RWPE1 (cell line): ENCODE measurements around the gene RAP1GAP.

Experiments used
- CTCF ChIA-PET: fragments of 350-600 bp; sonication (Branson Sonifier 250); formaldehyde crosslinking; extraction: SDS; loops from one replicate; lab custom pipeline; 2021; lab: Yijun Ruan, JAX
- POLR2A ChIA-PET: fragments of 400-600 bp; formaldehyde crosslinking; extraction: SDS; loops from one replicate; lab custom pipeline; 2020; ENCODE audit warnings: antibody characterized with exemption; ENCODE audit not compliant: low non-redundant PET; lab: Yijun Ruan, JAX
- DNase-seq: peaks from one replicate; pipeline ENCODE4 v3.0.0; 2012; ENCODE audit warnings: low spot score
- H3K27ac ChIP-seq: fragments of 450-650 bp; 2 replicates; pipeline ENCODE4 v1.5.1; 2017
- TF ChIP-seq, protein P1 (sequence below): fragments of 450-650 bp; conservative IDR thresholded peaks from 2 replicates; pipeline ENCODE4 v1.5.1; 2017; ENCODE audit warnings: low read depth, mild to moderate bottlenecking

The RAP1GAP gene

DNA sequence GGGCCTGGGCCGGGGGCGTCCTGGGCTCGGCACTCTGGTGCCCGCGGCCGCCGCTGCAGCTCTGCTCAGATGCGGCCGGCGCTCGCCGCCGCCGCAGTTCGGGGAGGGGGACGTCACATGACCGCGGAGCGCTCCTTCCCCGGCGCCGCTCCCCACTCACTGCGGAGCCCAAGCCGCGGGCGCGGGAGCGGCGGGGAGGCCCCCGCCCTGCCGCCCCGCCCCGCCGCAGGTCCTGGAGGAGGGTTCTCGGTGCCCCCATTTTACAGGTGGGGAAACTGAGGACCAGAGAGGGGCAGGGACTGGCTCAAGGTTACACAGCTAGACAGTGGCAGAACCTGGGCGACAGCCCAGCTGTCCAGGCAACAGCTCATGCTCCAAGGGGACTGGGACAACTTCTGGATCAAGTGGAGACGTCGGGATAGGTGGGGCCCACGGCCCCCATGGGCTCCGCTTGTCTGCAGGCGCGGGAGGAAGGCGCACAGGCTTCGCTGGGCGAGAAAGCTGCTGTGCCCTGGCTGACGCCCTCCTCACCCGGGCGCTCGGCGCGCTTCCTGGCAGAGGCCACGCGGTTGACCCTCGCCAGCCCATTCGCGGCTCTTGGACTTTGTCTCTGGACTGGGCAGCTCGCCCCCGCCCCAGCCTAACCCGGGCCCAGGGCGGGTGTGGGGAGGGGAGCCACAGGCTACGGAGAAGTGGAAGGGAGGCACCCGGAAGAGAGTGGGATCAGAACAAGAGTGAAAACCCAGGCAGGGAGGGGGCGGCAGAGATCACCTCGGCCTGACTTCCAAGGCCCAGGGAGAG, at the start of gene RAP1GAP:
Gene RAP1GAP (minus strand): TSS at position 100 of the 801 bp plus-strand sequence. CDS start 49,325 bp downstream, outside the sequence.
- DNase-seq = no peak
- ChIA-PET CTCF (interaction anchor here (0.6 kb wide), 1 partner anchor 160 kb away, joined by 3 read pairs; the partner anchor contains the start of gene ALPL), POLR2A (no interaction called here)
- no peak within 1 kb of the TSS for H3K27ac ChIP-seq
- TF ChIP-seq, protein P1, sequence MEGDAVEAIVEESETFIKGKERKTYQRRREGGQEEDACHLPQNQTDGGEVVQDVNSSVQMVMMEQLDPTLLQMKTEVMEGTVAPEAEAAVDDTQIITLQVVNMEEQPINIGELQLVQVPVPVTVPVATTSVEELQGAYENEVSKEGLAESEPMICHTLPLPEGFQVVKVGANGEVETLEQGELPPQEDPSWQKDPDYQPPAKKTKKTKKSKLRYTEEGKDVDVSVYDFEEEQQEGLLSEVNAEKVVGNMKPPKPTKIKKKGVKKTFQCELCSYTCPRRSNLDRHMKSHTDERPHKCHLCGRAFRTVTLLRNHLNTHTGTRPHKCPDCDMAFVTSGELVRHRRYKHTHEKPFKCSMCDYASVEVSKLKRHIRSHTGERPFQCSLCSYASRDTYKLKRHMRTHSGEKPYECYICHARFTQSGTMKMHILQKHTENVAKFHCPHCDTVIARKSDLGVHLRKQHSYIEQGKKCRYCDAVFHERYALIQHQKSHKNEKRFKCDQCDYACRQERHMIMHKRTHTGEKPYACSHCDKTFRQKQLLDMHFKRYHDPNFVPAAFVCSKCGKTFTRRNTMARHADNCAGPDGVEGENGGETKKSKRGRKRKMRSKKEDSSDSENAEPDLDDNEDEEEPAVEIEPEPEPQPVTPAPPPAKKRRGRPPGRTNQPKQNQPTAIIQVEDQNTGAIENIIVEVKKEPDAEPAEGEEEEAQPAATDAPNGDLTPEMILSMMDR = no peak

- CTCF ChIA-PET = interaction anchor here (0.6 kb wide), 1 partner anchor 7 kb away, joined by 4 read pairs; no protein-coding TSS in a partner anchor
- no peak for DNase-seq
- H3K27ac ChIP-seq = no peak overlapping the region
- POLR2A ChIA-PET = no interaction called here
- TF ChIP-seq, protein P1 = no peak
Measured at GRCh38 chr1:21716169-21716568, 47.0 kb upstream of the RAP1GAP start.

- ChIA-PET POLR2A (no interaction called here), CTCF (interaction anchor here (0.6 kb wide), 1 partner anchor 315 kb away, joined by 3 read pairs; no protein-coding TSS in a partner anchor)
- TF ChIP-seq, protein P1 = no peak
- H3K27ac ChIP-seq = no peak overlapping the region
- no peak for DNase-seq
Measured at GRCh38 chr1:21707891-21708290, 38.7 kb upstream of the RAP1GAP start.

GRCh38 chr1:21707086-21707840, 38.1 kb upstream of the RAP1GAP start:
- ChIA-PET POLR2A (no interaction called here), CTCF (interaction anchor here (0.6 to 0.7 kb wide), 2 partner anchors 132 to 314 kb away, joined by 3 read pairs; no protein-coding TSS in a partner anchor)
- no peak for DNase-seq
- no peak overlapping the region for H3K27ac ChIP-seq
- TF ChIP-seq, protein P1 = no peak

DNA sequence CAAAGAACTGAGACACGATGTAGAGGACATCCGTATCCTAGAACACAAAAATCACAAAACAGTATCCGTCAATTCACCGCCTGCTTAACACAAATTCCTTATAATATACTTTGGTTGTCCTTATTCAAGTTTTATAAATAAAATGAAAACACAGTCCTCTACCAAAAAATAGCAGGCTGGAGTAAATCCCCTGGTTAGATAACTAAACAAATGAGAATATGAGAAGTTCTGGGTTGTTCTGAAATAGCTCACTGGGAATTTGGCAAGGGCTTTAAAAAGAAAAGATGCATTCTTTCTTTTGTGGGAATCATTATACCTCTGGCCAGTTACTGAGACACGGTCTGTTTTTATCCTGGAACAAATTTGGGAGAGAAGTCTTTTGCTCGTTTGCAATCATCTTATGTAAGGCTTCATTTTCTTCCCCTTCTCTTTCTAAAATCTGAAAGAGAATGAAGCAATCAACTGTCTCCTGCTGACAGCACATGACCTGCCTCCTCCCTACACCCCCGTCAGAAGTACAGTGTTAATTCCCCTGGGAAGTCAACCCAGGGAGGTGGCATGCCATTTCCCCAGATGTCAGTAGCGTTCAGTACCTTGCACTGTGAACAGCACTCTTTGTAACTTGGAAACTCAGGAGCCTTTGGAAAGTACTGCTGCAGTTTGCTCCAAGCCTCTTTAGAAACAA, 37.1 kb upstream of the RAP1GAP start:
- no peak for DNase-seq
- ChIA-PET POLR2A (no interaction called here), CTCF (interaction anchor here (0.6 to 0.7 kb wide), 3 partner anchors 13 to 329 kb away, joined by 3 read pairs; no protein-coding TSS in a partner anchor)
- no peak overlapping the region for H3K27ac ChIP-seq
- TF ChIP-seq, protein P1 = no peak
